ENCODE data around the gene DYNC1I1. TPM values are rescaled to one million over a fixed set of nuclear protein-coding genes. Genes with fewer than 3 reads are reported as not detected.
A peak's percentile ranks its signal among the peaks of the same experiment; 100 is the strongest.

Gene DYNC1I1
- polyA plus RNA-seq, 6 donors from 2014 or later = not detected

DNA sequence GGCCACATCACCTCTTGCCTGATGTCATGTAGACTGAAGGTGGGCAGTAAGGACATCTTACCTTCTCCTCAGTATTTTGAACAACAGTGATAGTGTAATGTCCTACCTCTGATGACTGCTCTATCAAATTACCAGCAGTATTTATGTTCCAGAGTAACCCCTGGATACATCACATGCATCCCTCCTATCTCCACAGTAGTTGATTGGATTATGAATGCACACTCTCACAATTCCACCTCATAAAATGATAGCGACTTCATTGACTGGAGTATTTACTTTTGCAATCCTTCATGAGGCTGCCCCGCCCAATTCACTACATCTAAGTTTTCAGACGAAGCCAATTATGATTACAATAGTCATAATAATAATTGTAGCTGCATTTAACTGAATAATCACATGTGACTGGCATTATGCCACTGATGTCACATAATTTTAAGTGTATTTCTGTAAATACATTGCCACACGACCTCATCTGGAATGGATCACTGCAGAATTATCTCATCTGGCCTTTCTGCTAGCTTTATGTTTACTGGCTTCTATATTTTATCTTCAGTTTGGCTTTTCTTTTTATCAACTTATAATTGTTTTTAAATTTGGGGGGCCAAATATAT, 280.6 kb downstream of the DYNC1I1 start:
- Mint-ChIP-seq H3K36me3 (no peaks in the 10 kb centered on the region), H3K27me3 (peaks cover 0 to 7% (median 0%) of the 10 kb centered on the region in 3 donors), H3K4me3 (no peak overlapping the region), H3K4me1 (no peaks in the 10 kb centered on the region), H3K9me3 (peaks cover 0 to 1% (median 0%) of the 10 kb centered on the region in 7 donors), H3K27ac (no peak overlapping the region)
- ATAC-seq (ENCODE audit: low read depth in 2 of 2) (no peak), DNase-seq (no peak)

GRCh38 chr7:96055717-96056116, 283.4 kb downstream of the DYNC1I1 start:
- ATAC-seq (ENCODE audit: low read depth in 2 of 2) (no peak), DNase-seq (no peak)
- Mint-ChIP-seq H3K4me3 (no peak overlapping the region), H3K4me1 (no peaks in the 10 kb centered on the region), H3K27ac (no peak overlapping the region), H3K27me3 (peaks cover 0 to 20% (median 7%) of the 10 kb centered on the region in 3 donors), H3K36me3 (no peaks in the 10 kb centered on the region), H3K9me3 (peaks cover 0 to 1% (median 0%) of the 10 kb centered on the region in 7 donors)

DNA sequence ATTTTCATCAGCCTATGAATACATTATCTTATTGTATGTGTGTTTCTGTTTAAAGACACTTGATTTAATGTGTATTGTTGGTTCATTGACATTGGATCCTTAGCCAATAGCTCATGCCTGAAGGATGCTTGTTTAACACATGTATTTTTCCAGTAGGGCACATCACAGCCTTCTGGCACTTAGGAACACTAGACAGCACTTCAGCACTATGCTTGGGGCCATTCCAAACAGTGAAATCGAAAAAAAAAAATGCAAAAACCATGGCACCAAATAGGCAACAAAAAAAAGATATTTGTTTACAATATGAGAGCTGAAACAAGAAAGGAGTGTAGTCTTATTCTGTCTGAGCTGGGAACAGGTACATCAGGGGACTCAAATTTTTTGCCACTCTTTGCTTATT, 286.7 kb downstream of the DYNC1I1 start:
- peaks cover 4 to 42% (median 16%) of the 10 kb centered on the region in 3 donors for H3K27me3 Mint-ChIP-seq
- no peaks in the 10 kb centered on the region for H3K36me3 Mint-ChIP-seq
- H3K4me3 Mint-ChIP-seq = no peak overlapping the region
- H3K4me1 Mint-ChIP-seq = no peaks in the 10 kb centered on the region
- no peak overlapping the region for H3K27ac Mint-ChIP-seq
- no peak for DNase-seq
- ATAC-seq (ENCODE audit: low read depth in 2 of 2) = no peak
- H3K9me3 Mint-ChIP-seq = peaks cover 0 to 1% (median 0%) of the 10 kb centered on the region in 7 donors

- Mint-ChIP-seq H3K27ac (no peak overlapping the region), H3K36me3 (no peaks in the 10 kb centered on the region), H3K4me3 (peak overlapping the region in 1 of 8 donors; percentile 30), H3K9me3 (peaks cover 0 to 1% (median 0%) of the 10 kb centered on the region in 7 donors), H3K27me3 (peaks cover 4 to 51% (median 22%) of the 10 kb centered on the region in 3 donors), H3K4me1 (no peaks in the 10 kb centered on the region)
- no peak for DNase-seq
- no peak for ATAC-seq (ENCODE audit: low read depth in 2 of 2)
Measured at GRCh38 chr7:96061009-96061408, 288.7 kb downstream of the DYNC1I1 start.

DNA sequence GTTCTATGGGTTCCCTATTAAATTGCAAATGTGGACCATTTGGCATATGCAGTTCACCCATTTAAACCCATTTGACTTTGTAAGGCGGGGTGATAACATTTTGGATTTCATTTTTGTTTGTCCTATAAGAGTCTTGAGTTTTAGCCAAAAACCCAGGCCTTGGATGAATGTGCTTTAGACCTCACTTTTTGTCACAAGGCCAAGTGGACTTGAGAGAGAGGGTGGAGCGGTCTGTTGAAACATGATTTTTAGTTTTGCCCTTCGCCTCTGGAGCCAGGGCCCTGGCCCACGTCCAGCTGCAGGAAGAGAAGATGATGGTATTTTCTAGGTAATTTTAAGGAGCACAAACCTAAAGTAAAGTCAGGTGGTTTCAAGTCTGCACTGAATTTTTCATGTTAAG, 289.5 kb downstream of the DYNC1I1 start:
- no peaks in the 10 kb centered on the region for H3K9me3 Mint-ChIP-seq
- H3K36me3 Mint-ChIP-seq = no peaks in the 10 kb centered on the region
- no peak overlapping the region for H3K4me3 Mint-ChIP-seq
- H3K4me1 Mint-ChIP-seq = no peaks in the 10 kb centered on the region
- DNase-seq = no peak
- H3K27me3 Mint-ChIP-seq = peaks cover 4 to 54% (median 22%) of the 10 kb centered on the region in 3 donors
- H3K27ac Mint-ChIP-seq = no peak overlapping the region
- ATAC-seq (ENCODE audit: low read depth in 2 of 2) = no peak

- Mint-ChIP-seq H3K4me1 (no peaks in the 10 kb centered on the region), H3K4me3 (no peak overlapping the region), H3K27ac (no peak overlapping the region), H3K9me3 (no peaks in the 10 kb centered on the region), H3K36me3 (no peaks in the 10 kb centered on the region), H3K27me3 (peaks cover 22 to 52% (median 28%) of the 10 kb centered on the region in 3 donors)
- no peak for ATAC-seq (ENCODE audit: low read depth in 2 of 2)
- no peak for DNase-seq
Measured at GRCh38 chr7:96067321-96067720, 295.0 kb downstream of the DYNC1I1 start.

GRCh38 chr7:96069401-96069800, 297.0 kb downstream of the DYNC1I1 start:
- Mint-ChIP-seq H3K4me1 (no peaks in the 10 kb centered on the region), H3K27ac (no peak overlapping the region), H3K27me3 (peaks cover 18 to 43% (median 20%) of the 10 kb centered on the region in 3 donors), H3K9me3 (no peaks in the 10 kb centered on the region), H3K4me3 (no peak overlapping the region), H3K36me3 (no peaks in the 10 kb centered on the region)
- no peak for ATAC-seq (ENCODE audit: low read depth in 2 of 2)
- no peak for DNase-seq

GRCh38 chr7:96074871-96075270, 302.5 kb downstream of the DYNC1I1 start:
- ATAC-seq (ENCODE audit: low read depth in 2 of 2) = no peak
- Mint-ChIP-seq H3K27me3 (peaks cover 26 to 34% (median 31%) of the 10 kb centered on the region in 3 donors), H3K4me1 (peaks cover 7 to 10% (median 9%) of the 10 kb centered on the region in 3 donors), H3K9me3 (no peaks in the 10 kb centered on the region), H3K4me3 (peak overlapping the region in 4 of 8 donors; percentile 13 to 91 (median 86)), H3K36me3 (no peaks in the 10 kb centered on the region), H3K27ac (no peak overlapping the region)
- no peak for DNase-seq

GRCh38 chr7:96075510-96076349, 303.4 kb downstream of the DYNC1I1 start:
- H3K27me3 Mint-ChIP-seq = peaks cover 30 to 39% (median 32%) of the 10 kb centered on the region in 3 donors
- no peak overlapping the region for H3K27ac Mint-ChIP-seq
- no peaks in the 10 kb centered on the region for H3K36me3 Mint-ChIP-seq
- DNase-seq (peak; percentile 42), ATAC-seq (ENCODE audit: low read depth in 2 of 2) (peak; percentile 84)
- H3K4me3 Mint-ChIP-seq = peak overlapping the region; percentile 65 to 91 (median 86)
- H3K9me3 Mint-ChIP-seq = peaks cover 0 to 2% (median 0%) of the 10 kb centered on the region in 7 donors
- peaks cover 7 to 10% (median 9%) of the 10 kb centered on the region in 3 donors for H3K4me1 Mint-ChIP-seq

GRCh38 chr7:96076350-96076707, 304.0 kb downstream of the DYNC1I1 start:
- Mint-ChIP-seq H3K4me1 (peaks cover 7 to 10% (median 9%) of the 10 kb centered on the region in 3 donors), H3K4me3 (peak overlapping the region; percentile 65 to 91 (median 86)), H3K36me3 (no peaks in the 10 kb centered on the region), H3K9me3 (peaks cover 0 to 2% (median 0%) of the 10 kb centered on the region in 7 donors), H3K27ac (no peak overlapping the region), H3K27me3 (peaks cover 29 to 36% (median 30%) of the 10 kb centered on the region in 3 donors)
- DNase-seq (no peak), ATAC-seq (ENCODE audit: low read depth in 2 of 2) (no peak)

DNA sequence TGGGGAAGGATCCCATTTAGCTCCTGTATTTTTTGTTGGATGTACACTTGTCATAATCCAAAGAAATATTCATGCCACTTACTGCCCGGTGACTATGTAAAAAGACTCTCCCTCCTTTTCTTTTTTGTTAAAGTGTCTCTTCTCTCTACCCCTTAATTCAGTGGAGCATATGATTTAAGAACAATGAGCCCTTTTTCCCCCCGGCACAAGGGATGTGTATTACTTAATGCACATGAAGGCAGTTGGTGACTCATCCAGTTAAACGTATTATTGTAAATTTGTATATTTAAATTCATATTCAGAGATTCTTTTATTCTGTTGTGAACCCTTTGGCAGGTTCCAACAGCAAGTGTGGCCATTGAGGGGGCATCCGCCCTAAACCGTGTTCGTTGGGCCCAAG, 307.7 kb downstream of the DYNC1I1 start:
- ATAC-seq (ENCODE audit: low read depth in 2 of 2) = no peak
- peaks cover 25 to 34% (median 30%) of the 10 kb centered on the region in 3 donors for H3K27me3 Mint-ChIP-seq
- peaks cover 0 to 2% (median 0%) of the 10 kb centered on the region in 7 donors for H3K9me3 Mint-ChIP-seq
- H3K36me3 Mint-ChIP-seq = no peaks in the 10 kb centered on the region
- no peak for DNase-seq
- no peak overlapping the region for H3K4me3 Mint-ChIP-seq
- H3K4me1 Mint-ChIP-seq = peaks cover 7 to 10% (median 9%) of the 10 kb centered on the region in 3 donors
- H3K27ac Mint-ChIP-seq = no peak overlapping the region

GRCh38 chr7:96084881-96085553, 312.7 kb downstream of the DYNC1I1 start:
- no peak overlapping the region for H3K27ac Mint-ChIP-seq

GRCh38 chr7:96085953-96086352, 313.6 kb downstream of the DYNC1I1 start:
- no peak for DNase-seq
- peaks cover 5 to 11% (median 11%) of the 10 kb centered on the region in 3 donors for H3K27me3 Mint-ChIP-seq

More at GRCh38 chr7:96084881-96085553, 312.7 kb downstream of the DYNC1I1 start:
- Mint-ChIP-seq H3K27me3 (peaks cover 4 to 14% (median 11%) of the 10 kb centered on the region in 3 donors), H3K4me3 (no peak overlapping the region), H3K4me1 (no peaks in the 10 kb centered on the region), H3K36me3 (no peaks in the 10 kb centered on the region), H3K9me3 (peaks cover 0 to 2% (median 0%) of the 10 kb centered on the region in 7 donors)
- DNase-seq (no peak), ATAC-seq (ENCODE audit: low read depth in 2 of 2) (no peak)

More at GRCh38 chr7:96085953-96086352, 313.6 kb downstream of the DYNC1I1 start:
- no peaks in the 10 kb centered on the region for H3K36me3 Mint-ChIP-seq
- no peaks in the 10 kb centered on the region for H3K4me1 Mint-ChIP-seq
- no peak overlapping the region for H3K27ac Mint-ChIP-seq
- ATAC-seq (ENCODE audit: low read depth in 2 of 2) = no peak
- no peak overlapping the region for H3K4me3 Mint-ChIP-seq
- H3K9me3 Mint-ChIP-seq = no peaks in the 10 kb centered on the region

Data from naive B cell (primary cell).